Aorta (tissue), 5 donors: ENCODE data around the gene CTIF. TPM values are rescaled to one million over a fixed set of nuclear protein-coding genes. Genes with fewer than 3 reads are reported as not detected.
"Not testable (repeated sequence)": the region's sequence is repeated elsewhere in the genome, so short reads cannot be mapped to it uniquely, and the experiment has no call there.

Source experiments
- ATAC-seq: fragments of 200-7000 bp; cut with Tn5 transposase; one replicate; pipeline ENCODE4 v1.9.1; 2022; ENCODE audit warnings: moderate library complexity; ENCODE audit not compliant: low FRiP score
- DNase-seq, 2 donors: peaks; one replicate each; pipeline ENCODE4 v3.0.0-alpha.2; 2020
- H3K27ac ChIP-seq, 2 donors: one replicate each; pipeline ENCODE4 v1.5.1; 2013; ENCODE audit warnings: low read length in 2 of 2, mild to moderate bottlenecking in 2 of 2, moderate library complexity in 2 of 2, control low read depth in 1 of 2, inconsistent platforms in 1 of 2, low read depth in 1 of 2
- H3K27me3 ChIP-seq, 2 donors: one replicate each; pipeline ENCODE4 v1.6.1; 2013; ENCODE audit warnings: control low read depth in 1 of 2, low read length in 1 of 2, mild to moderate bottlenecking in 1 of 2, moderate library complexity in 1 of 2; ENCODE audit not compliant: insufficient read depth in 2 of 2, control insufficient read depth in 1 of 2
- H3K36me3 ChIP-seq, 2 donors: one replicate each; pipeline ENCODE4 v1.6.1; 2013; ENCODE audit warnings: control low read depth in 1 of 2, low read length in 1 of 2, mild to moderate bottlenecking in 1 of 2; ENCODE audit not compliant: insufficient read depth in 2 of 2, control insufficient read depth in 1 of 2
- H3K4me1 ChIP-seq, 2 donors: one replicate each; pipeline ENCODE4 v1.6.1; 2013; ENCODE audit warnings: low read length in 2 of 2, control low read depth in 1 of 2, mild to moderate bottlenecking in 1 of 2, moderate library complexity in 1 of 2; ENCODE audit not compliant: insufficient read depth in 2 of 2, control insufficient read depth in 1 of 2
- H3K4me3 ChIP-seq, 2 donors: one replicate each; pipeline ENCODE4 v1.5.1; 2013; ENCODE audit warnings: low read length in 2 of 2, control low read depth in 1 of 2, mild to moderate bottlenecking in 1 of 2
- H3K9me3 ChIP-seq: one replicate; pipeline ENCODE4 v1.6.1; 2013; ENCODE audit warnings: mild to moderate bottlenecking, low read length; ENCODE audit not compliant: control insufficient read depth
- WGBS, 2 donors: extraction: QIAGEN DNeasy Blood & Tissue Kit; methylation state at CpG; one replicate each; pipeline ENCODE4 v1.1.7; 2013; 5-methylcytosine and 5-hydroxymethylcytosine counted together
- intact Hi-C, 2 donors: fragments of 100-400 bp; cut with DNase I; formaldehyde crosslinking; loops; one replicate each; pipeline versions ENCODE4 v1.14.2 to v1.15.0; 2022
- polyA plus RNA-seq, 2 donors: library from polyadenylated mRNA; stranded (reverse); fragments of 200-250 nt; gene quantifications; one replicate each; pipeline ENCODE4 v1.2.3, GENCODE V29; 2013
- total RNA-seq, 2 donors: library from RNA; stranded (reverse); fragmentation: NEBNext Ultra II Directional; extraction: Animal tissue kit (Norgen Biotek cat#: 25700); gene quantifications; one replicate each; pipeline ENCODE4 v1.2.1, GENCODE V29; 2021
- donor health status: healthy with polysubstance abuse.
- donor health status: Bipolar disorder and iron deficiency.
- donor health status: DM: no; HTN: no; CAD: no.
- donor health status: DM: no; HTN: no; CAD: no.
- donor health status: DM: yes; HTN: yes; CAD: no.

The CTIF gene
- total and polyA plus RNA-seq, 4 donors: 14.4 to 113 (median 93.4) TPM

- intact Hi-C loops: loop anchor here in 1 of 2 donors (5.0 kb wide), 1 partner anchor 39 kb away; no protein-coding TSS in a partner anchor
Measured at GRCh38 chr18:48870926-48871325, 332.1 kb downstream of the CTIF start.

GRCh38 chr18:48871391-48872166 lies 332.7 kb downstream of the CTIF start:
- no peak for ATAC-seq
- 94 to 96% methylated on average over 23 of the region's 23 CpGs for WGBS, 2 donors

More at GRCh38 chr18:48870926-48871325, 332.1 kb downstream of the CTIF start:
- H3K9me3 ChIP-seq, DNase-seq, H3K27ac ChIP-seq, H3K4me1 ChIP-seq, H3K27me3 ChIP-seq, H3K36me3 ChIP-seq, H3K4me3 ChIP-seq, ATAC-seq: not testable (repeated sequence)
- 95 to 98% methylated on average over 13 of the region's 13 CpGs for WGBS, 2 donors

GRCh38 chr18:48872234-48873145 lies 333.7 kb downstream of the CTIF start:
- no peak for DNase-seq
- Histone ChIP-seq H3K4me3 (no peak overlapping the region), H3K4me1 (peaks cover 0 to 5% of the 10 kb centered on the region in 2 donors), H3K36me3 (no peaks in the 10 kb centered on the region), H3K27ac (peak overlapping the region; percentile 73 to 81), H3K27me3 (no peaks in the 10 kb centered on the region), H3K9me3 (no peaks in the 10 kb centered on the region)
- intact Hi-C loops: loop anchor here in 1 of 2 donors (1.0 to 5.0 kb wide), 4 partner anchors 30 to 92 kb away; no protein-coding TSS in a partner anchor
- whole genome bisulfite sequencing, 2 donors: 66 to 70% methylated on average over 20 of the region's 20 CpGs
- no peak for ATAC-seq

More at GRCh38 chr18:48871391-48872166, 332.7 kb downstream of the CTIF start:
- peaks cover 0 to 5% of the 10 kb centered on the region in 2 donors for H3K4me1 ChIP-seq
- intact Hi-C loops: loop anchor here in 1 of 2 donors (2.0 to 5.0 kb wide), 3 partner anchors 39 to 91 kb away; no protein-coding TSS in a partner anchor
- no peaks in the 10 kb centered on the region for H3K27me3 ChIP-seq
- H3K27ac ChIP-seq: no peak overlapping the region
- H3K4me3 ChIP-seq: no peak overlapping the region
- H3K36me3 ChIP-seq: no peaks in the 10 kb centered on the region
- DNase-seq: no peak
- H3K9me3 ChIP-seq: no peaks in the 10 kb centered on the region

DNA sequence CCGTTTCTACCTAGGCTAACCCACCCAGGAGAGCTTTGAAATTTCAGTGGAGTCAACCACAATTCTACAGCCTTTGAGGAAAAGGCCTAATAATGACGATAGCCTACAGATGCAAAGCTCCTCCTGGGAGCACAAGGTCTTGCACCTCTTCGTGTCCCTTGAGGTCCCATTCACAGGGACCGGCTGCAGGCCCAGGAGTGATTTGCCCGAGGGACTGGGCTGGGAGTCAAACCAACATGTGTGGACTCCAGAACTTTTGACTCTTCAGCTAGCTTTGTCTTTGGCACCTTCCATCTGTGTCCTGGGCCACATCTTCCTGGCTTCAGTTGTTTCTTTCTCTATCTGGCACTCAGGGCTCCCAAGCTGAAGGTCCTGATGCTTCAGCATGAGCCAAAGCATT lies 335.4 kb downstream of the CTIF start:
- Histone ChIP-seq H3K27me3 (no peaks in the 10 kb centered on the region), H3K4me1 (peaks cover 0 to 5% of the 10 kb centered on the region in 2 donors), H3K27ac (peak overlapping the region in 1 of 2 donors; percentile 13), H3K4me3 (no peak overlapping the region), H3K9me3 (no peaks in the 10 kb centered on the region), H3K36me3 (no peaks in the 10 kb centered on the region)
- WGBS, 2 donors: 67 to 81% methylated on average over 5 of the region's 5 CpGs
- intact Hi-C loops: loop anchor here in 1 of 2 donors (5.0 kb wide), 1 partner anchor 42 kb away; no protein-coding TSS in a partner anchor
- ATAC-seq (no peak), DNase-seq (no peak)

- intact Hi-C loops: loop anchor here in 1 of 2 donors (5.0 kb wide), 1 partner anchor 42 kb away; no protein-coding TSS in a partner anchor
- 66 to 74% methylated on average over 15 of the region's 15 CpGs for WGBS, 2 donors
- Histone ChIP-seq H3K27me3 (no peaks in the 10 kb centered on the region), H3K27ac (no peak overlapping the region), H3K4me3 (no peak overlapping the region), H3K9me3 (no peaks in the 10 kb centered on the region), H3K36me3 (no peaks in the 10 kb centered on the region), H3K4me1 (peaks cover 0 to 5% of the 10 kb centered on the region in 2 donors)
- ATAC-seq (no peak), DNase-seq (peak in 1 of 2 donors; percentile 61)
Measured at GRCh38 chr18:48874701-48875162, 335.9 kb downstream of the CTIF start.

GRCh38 chr18:48875314-48875941 lies 336.6 kb downstream of the CTIF start:
- 96 to 97% methylated on average over 18 of the region's 18 CpGs for WGBS, 2 donors
- H3K9me3 ChIP-seq: no peaks in the 10 kb centered on the region
- intact Hi-C loops: no loop called here
- H3K4me3 ChIP-seq: no peak overlapping the region
- peaks cover 0 to 5% of the 10 kb centered on the region in 2 donors for H3K4me1 ChIP-seq
- DNase-seq: peak in 1 of 2 donors; percentile 67
- no peak for ATAC-seq
- no peaks in the 10 kb centered on the region for H3K27me3 ChIP-seq
- no peaks in the 10 kb centered on the region for H3K36me3 ChIP-seq
- no peak overlapping the region for H3K27ac ChIP-seq

- ATAC-seq: no peak
- DNase-seq: peak in 1 of 2 donors; percentile 75
- H3K27ac ChIP-seq: no peak overlapping the region
- WGBS, 2 donors: 23 to 34% methylated on average over 15 of the region's 15 CpGs
- no peak overlapping the region for H3K4me3 ChIP-seq
- intact Hi-C loops: no loop called here
- H3K9me3 ChIP-seq: no peaks in the 10 kb centered on the region
- H3K4me1 ChIP-seq: peaks cover 0 to 5% of the 10 kb centered on the region in 2 donors
- no peaks in the 10 kb centered on the region for H3K36me3 ChIP-seq
- H3K27me3 ChIP-seq: no peaks in the 10 kb centered on the region
Measured at GRCh38 chr18:48875942-48876511, 337.2 kb downstream of the CTIF start.

DNA sequence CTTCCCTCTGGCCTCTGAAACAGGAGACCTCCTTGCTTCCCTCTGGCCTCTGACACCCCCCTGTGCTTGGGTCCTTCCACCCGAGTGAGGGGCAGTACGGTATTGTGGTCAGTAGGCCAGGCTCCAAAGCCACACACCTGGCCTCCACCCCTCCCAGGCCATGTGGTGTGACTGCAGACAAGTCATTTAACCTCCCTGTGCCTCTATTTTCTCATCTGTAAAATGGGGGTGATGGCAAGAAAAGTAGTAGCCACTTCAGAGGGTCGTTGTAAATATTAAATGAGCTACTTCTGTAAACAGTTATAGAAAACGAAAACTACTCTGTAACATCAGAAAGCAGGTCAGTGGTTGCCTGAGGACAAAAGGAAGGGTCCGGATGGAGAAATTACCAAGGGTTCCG lies 337.8 kb downstream of the CTIF start:
- peak in 1 of 2 donors; percentile 35 for DNase-seq
- Histone ChIP-seq H3K36me3 (no peaks in the 10 kb centered on the region), H3K4me3 (no peak overlapping the region), H3K4me1 (peaks cover 0 to 5% of the 10 kb centered on the region in 2 donors), H3K9me3 (no peaks in the 10 kb centered on the region), H3K27ac (no peak overlapping the region), H3K27me3 (no peaks in the 10 kb centered on the region)
- no peak for ATAC-seq
- intact Hi-C loops: no loop called here
- 89 to 92% methylated on average over 6 of the region's 6 CpGs for WGBS, 2 donors
